Measurements from ENCODE around the gene LMO1. TPM values are rescaled to one million over a fixed set of nuclear protein-coding genes. Genes with fewer than 3 reads are reported as not detected.

The LMO1 gene
- total and polyA plus RNA-seq, 9 of the 15 experiments (the other 6 are each of a cell fraction or from before 2014, with no cell fraction given), result not detected

DNA sequence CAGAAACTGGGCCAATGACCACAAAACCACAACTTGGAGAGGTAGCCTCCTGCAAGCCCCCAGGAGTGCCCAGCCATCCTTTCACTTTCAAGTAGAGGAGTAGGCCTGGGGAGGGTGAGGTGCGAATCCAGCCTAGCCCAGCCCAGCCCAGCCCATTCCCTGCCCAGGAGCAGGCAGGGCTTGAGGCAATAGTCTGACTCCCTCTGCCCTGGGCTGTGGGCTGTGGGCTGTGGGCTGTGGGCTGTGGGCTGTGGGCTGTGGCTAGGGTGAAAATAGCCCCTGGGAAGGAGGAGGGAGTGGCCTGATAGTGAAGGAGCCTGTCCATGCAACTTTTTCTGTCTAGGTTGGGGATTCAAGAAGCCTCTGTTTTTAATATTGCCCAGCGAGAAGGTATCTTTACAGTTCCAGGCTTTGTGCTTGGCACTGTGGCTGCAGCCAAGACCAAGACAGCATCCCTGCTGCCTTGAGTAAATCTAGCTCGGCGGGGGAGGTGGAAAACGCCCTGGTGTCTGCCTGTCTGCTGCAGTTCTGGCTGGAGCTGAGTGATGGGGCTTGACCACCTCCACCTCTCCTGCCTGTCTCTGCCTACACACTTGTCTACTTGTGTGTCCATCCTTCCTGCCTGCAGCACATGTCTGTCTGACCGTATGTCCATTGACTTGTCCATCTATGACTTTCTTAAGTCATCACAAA lies 40.7 kb downstream of the LMO1 start:
- ATAC-seq (no peak), FAIRE-seq (no peak), DNase-seq (ENCODE audit: extremely low read depth in 1 of 4, low spot score in 3 of 4) (no peak)
- peaks cover 8 to 63% of the 10 kb centered on the region in 2 experiments; a peak in 4 of 5 replicates for H3K27me3 ChIP-seq (ENCODE audit: control insufficient read depth in 2 of 2, insufficient read depth in 2 of 2, low read length in 2 of 2)
- WGBS (ENCODE audit: insufficient coverage, low coverage, missing lambda C conversion rate), result 0% methylated on average over 5 of the region's 6 CpGs
- H3K4me1 ChIP-seq (replicated peaks in 1 of 2; ENCODE audit: control insufficient read depth in 2 of 2, insufficient read depth in 2 of 2, low read length in 2 of 2), result no peaks in the 10 kb centered on the region; a peak in 2 of 5 replicates
- intact Hi-C loops (cut with micrococcal nuclease), result loop anchor here (5.0 kb wide), 1 partner anchor 724 kb away; no protein-coding TSS in a partner anchor
- H3K79me2 ChIP-seq (ENCODE audit: control insufficient read depth, insufficient read depth, low read length), result no peaks in the 10 kb centered on the region
- in situ Hi-C loops (cut with MboI), result loop anchor here (10.0 kb wide), 1 partner anchor 342 kb away; no protein-coding TSS in a partner anchor
- ChIA-PET CTCF (ENCODE audit: low intra/inter-chr PET ratio) (no interaction called here), POLR2A (interaction anchor here (1.1 kb wide), 1 partner anchor 27 kb away, joined by 3 read pairs; no protein-coding TSS in a partner anchor)
- no peaks in the 10 kb centered on the region for H3K9me1 ChIP-seq (ENCODE audit: control insufficient read depth, insufficient read depth, low read length)
- H3K4me3 ChIP-seq, result no peak overlapping the region
- TF ChIP-seq ZBTB17 (CRISPR knock-in tag; IDR thresholded peaks at IDR 0.05) (no peak), CBX8 (IDR thresholded peaks at IDR 0.05; ENCODE audit: borderline replicate concordance, extremely low read depth, low read depth, low read length, poor library complexity, severe bottlenecking) (no peak), POLR2AphosphoS2 (IDR thresholded peaks at IDR 0.05; ENCODE audit: low read length) (no peak), TBP (optimal IDR thresholded peaks at IDR 0.05; ENCODE audit: low read depth, low read length) (no peak), GTF2B (IDR thresholded peaks at IDR 0.05; ENCODE audit: extremely low read depth, insufficient read length) (no peak), SMAD1 (IDR thresholded peaks at IDR 0.05; ENCODE audit: low read depth, low read length, partially characterized antibody) (no peak), ETS1 (conservative IDR thresholded peaks at IDR 0.05; ENCODE audit: control insufficient read depth, low read depth, low read length) (no peak), SMARCA4 (IDR thresholded peaks at IDR 0.05) (no peak), HNRNPL (IDR thresholded peaks at IDR 0.05; ENCODE audit: low read depth, low read length) (no peak), RB1 (IDR thresholded peaks at IDR 0.05; ENCODE audit: low read depth) (no peak), YBX1 (IDR thresholded peaks at IDR 0.05) (no peak), ZNF586 (CRISPR knock-in tag; conservative IDR thresholded peaks at IDR 0.05) (no peak), CHD4 (IDR thresholded peaks at IDR 0.05; ENCODE audit: insufficient read depth, insufficient replicate concordance, low read depth, low read length, poor library complexity, severe bottlenecking) (no peak)
- H3K36me3 ChIP-seq (ENCODE audit: control insufficient read depth, insufficient read depth, low read length), result no peaks in the 10 kb centered on the region
- BruUV-seq (replicated peaks), result no TSS peak
- H3K9ac ChIP-seq (ENCODE audit: insufficient read depth in 1 of 2, low read depth in 2 of 2, low read length in 2 of 2), result no peak overlapping the region
- no peak overlapping the region for H3K4me2 ChIP-seq (ENCODE audit: insufficient read depth, low read length)
- no peaks in the 10 kb centered on the region for H3K9me3 ChIP-seq (replicated peaks; ENCODE audit: control insufficient read depth, insufficient read depth, low read depth, low read length)
- no peak overlapping the region for H2AFZ ChIP-seq (ENCODE audit: low read depth, low read length)
- 0 out of 2 replicates have a peak, but pooled peaks cover 14% of the 10 kb centered on the region for H4K20me1 ChIP-seq (replicated peaks; ENCODE audit: control insufficient read depth, insufficient read depth, low read length)
- H3K27ac ChIP-seq (ENCODE audit: extremely low read depth, low read depth, low read length), result no peak overlapping the region
